NB4 (cell line): ENCODE data around the gene ADGRB2.

Experiments used
- MAX ChIP-seq: IDR thresholded peaks from 2 replicates; pipeline ENCODE4 v1.6.1; 2011; ENCODE audit warnings: low read depth, low read length
- MYC ChIP-seq: IDR thresholded peaks from 2 replicates; pipeline ENCODE4 v1.6.1; 2011; ENCODE audit warnings: low read depth, low read length
- POLR2A ChIP-seq: IDR thresholded peaks from 2 replicates; pipeline ENCODE4 v1.6.1; 2011; ENCODE audit warnings: mild to moderate bottlenecking; ENCODE audit not compliant: insufficient read length; ENCODE audit errors: extremely low read depth
- TF ChIP-seq, protein P1 (sequence below): IDR thresholded peaks from one replicate; pipeline ENCODE4 v1.5.1; 2012; ENCODE audit warnings: low read depth, low read length

GRCh38 chr1:31765041-31765467, 914 bp upstream of the ADGRB2 start:
- TF ChIP-seq POLR2A (no peak), MYC (no peak), MAX (no peak)
- TF ChIP-seq, protein P1, sequence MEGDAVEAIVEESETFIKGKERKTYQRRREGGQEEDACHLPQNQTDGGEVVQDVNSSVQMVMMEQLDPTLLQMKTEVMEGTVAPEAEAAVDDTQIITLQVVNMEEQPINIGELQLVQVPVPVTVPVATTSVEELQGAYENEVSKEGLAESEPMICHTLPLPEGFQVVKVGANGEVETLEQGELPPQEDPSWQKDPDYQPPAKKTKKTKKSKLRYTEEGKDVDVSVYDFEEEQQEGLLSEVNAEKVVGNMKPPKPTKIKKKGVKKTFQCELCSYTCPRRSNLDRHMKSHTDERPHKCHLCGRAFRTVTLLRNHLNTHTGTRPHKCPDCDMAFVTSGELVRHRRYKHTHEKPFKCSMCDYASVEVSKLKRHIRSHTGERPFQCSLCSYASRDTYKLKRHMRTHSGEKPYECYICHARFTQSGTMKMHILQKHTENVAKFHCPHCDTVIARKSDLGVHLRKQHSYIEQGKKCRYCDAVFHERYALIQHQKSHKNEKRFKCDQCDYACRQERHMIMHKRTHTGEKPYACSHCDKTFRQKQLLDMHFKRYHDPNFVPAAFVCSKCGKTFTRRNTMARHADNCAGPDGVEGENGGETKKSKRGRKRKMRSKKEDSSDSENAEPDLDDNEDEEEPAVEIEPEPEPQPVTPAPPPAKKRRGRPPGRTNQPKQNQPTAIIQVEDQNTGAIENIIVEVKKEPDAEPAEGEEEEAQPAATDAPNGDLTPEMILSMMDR = peak; percentile 42
